ENCODE results near the gene PSPH.
"Not testable (repeated sequence)": the region's sequence is repeated elsewhere in the genome, so short reads cannot be mapped to it uniquely, and the experiment has no call there.

Gene PSPH

GRCh38 chr7:56062382-56062781, 11.1 kb upstream of the PSPH start:
- no peak for DNase-seq

- no peak for DNase-seq
These were observed 2.7 kb upstream of the PSPH start for GRCh38 chr7:56053993-56054392.

GRCh38 chr7:56053379-56053778, 2.1 kb upstream of the PSPH start:
- DNase-seq: no peak

- no peak for DNase-seq
These were observed 248 bp downstream of the PSPH start for GRCh38 chr7:56051053-56051338.

DNA sequence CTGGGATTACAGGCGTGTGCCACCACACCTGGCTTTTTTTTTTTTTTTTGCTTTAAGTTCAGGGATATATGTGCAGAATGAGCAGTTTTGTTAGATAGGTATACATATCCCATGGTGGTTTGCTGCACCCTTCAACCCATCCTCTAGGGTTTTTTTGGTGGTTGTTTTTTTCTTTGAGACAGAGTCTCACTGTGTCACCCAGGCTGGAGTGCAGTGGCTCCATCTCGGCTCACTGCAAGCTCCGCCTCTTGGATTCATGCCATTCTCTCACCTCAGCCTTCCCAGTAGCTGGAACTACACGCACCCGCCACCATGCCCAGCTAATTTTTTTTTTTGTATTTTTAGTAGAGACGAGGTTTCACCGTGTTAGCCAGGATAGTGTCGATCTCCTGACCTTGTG, 2.5 kb downstream of the PSPH start:
- not testable (repeated sequence) for DNase-seq

GRCh38 chr7:56048245-56048644, 3.0 kb downstream of the PSPH start:
- no peak for DNase-seq

GRCh38 chr7:56047446-56048116, 3.7 kb downstream of the PSPH start:
- not testable (repeated sequence) for DNase-seq

DNA sequence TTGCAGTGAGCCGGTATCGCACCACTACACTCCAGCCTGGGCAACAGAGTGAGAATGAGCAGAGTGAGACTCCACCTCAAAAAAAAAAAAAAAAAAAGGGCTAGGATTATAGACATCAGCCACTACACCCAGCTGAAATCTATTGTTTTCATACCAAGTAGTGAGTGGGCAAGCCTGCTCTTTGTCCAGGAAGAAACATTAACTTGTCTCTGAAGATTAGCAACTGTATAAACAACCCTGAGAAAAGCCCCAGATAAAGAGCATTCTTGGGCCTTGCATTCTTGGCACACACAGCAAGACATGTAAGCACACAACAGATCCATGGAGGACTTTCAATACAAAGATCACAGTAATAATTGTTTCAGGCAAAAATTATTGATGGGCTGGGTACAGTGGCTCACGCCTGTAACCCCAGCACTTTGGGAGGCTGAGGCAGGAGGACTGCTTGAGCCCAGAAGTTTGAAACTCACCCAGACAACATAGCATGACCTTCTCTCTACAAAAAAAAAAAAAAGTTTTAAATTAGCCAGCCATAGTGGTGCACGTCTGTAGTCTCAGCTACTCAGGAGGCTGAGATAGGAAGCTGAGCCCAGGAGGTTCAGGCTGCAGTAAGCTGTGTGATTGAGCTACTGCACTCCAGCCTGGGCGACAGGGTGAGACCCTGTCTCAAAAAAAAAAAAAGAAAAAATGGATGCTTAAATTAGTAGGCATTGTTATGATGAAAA, 4.4 kb downstream of the PSPH start:
- DNase-seq: no peak

- DNase-seq: not testable (repeated sequence)
These were observed 5.5 kb downstream of the PSPH start for GRCh38 chr7:56045758-56046157.

DNA sequence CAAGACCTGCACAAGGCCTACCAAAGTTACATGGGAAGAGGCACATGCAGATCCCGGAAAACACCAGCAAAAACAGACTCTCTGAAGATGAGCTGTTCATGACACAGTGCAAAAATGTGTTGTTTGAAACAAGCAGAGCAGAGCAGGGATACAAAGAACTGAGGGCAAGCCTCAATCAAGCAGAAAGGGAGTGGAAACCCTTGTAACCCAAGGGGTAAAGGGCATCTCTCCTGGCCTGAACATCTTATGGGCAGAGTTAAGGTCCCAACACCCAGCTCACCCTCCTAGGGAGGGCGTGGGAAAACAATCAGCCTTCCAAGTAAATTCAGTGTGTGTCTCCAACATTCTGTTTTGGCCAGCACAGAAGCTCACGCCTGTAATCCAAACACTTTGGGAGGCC, 10.5 kb downstream of the PSPH start:
- DNase-seq: no peak

DNA sequence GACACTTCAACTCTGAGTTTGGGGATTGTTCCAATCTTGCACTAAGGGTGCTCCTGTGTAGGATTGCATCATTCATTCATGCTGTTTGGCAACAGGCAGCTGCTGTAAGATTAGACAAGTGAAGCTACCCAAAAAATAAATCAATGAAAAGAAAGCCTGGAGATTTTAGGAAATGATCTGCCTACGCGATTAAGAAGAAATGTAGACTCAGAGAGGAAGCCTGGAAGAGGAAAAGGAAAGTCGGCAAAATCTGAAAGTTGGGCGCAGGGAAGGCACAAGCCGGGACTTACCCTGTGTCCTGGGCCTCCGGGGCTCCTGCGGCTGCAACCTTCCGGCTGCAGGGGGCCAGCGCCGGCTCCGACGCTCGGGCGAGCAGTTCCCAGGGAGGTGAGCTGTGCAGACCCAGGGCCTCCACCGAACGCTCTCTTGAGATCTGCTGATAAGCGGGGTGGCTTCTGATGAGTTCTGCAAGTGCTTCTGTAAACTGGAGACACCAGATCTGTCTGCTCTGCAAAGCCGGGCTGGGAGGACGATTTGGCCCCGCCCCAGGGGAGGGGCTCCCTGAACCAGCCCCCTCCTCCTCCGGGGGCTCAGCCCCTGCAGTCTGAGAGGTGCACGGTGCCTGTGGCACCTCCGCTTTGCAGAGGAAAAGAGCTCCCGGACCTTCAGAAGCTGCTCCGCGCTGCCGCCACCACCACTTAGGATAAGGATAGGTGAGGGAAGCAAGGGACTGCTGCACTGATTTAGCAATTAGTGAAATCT, 17.4 kb downstream of the PSPH start:
- DNase-seq: peak; percentile 55 to 57

- not testable (repeated sequence) for DNase-seq
These were observed 18.7 kb downstream of the PSPH start for GRCh38 chr7:56032578-56032977.

DNA sequence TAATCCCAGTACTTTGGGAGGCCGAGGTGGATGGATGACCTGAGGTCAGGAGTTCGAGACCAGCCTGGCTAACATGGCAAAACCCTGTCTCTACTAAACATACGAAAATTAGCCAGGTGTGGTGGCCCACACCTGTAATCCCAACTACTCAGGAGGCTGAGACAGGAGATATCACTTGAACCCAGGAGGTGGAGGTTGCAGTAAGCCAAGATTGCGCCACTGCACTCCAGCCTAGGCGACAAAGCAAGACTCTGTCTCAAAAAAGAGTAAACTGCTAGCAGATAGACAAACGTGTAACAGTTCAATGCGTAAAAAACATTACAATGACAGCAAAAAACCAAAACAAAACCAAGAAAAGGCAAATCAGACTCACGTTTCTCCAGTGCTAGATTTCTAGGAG, 19.7 kb downstream of the PSPH start:
- not testable (repeated sequence) for DNase-seq

- no peak for DNase-seq
These were observed 20.9 kb downstream of the PSPH start for GRCh38 chr7:56030340-56030739.

GRCh38 chr7:56028942-56029630, 22.2 kb downstream of the PSPH start:
- no peak for DNase-seq

- no peak for DNase-seq
These were observed 24.7 kb downstream of the PSPH start for GRCh38 chr7:56026538-56026937.

- no peak for DNase-seq
These were observed 27.7 kb downstream of the PSPH start for GRCh38 chr7:56023500-56023899.

DNA sequence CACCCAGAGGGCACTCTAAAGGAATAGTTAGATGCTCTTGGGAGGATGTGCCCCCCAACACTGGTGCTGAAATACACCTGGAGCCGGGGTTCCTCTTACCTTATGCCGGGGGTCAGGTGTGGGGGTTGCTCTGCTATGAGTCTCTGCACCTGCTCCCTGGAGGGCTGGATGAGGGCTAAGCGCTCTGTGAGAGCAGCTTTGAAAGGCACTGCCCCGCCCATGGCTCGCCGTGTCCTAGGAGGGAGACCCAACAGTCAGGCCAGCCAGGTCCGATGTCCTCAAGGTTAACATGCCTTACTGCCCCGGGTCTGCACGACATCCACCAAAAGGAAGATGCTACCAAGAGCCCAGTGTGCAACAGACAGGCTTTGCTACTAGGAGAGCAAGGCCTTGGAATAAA, 31.7 kb downstream of the PSPH start:
- DNase-seq: no peak

- not testable (repeated sequence) for DNase-seq
These were observed 34.2 kb downstream of the PSPH start for GRCh38 chr7:56017015-56017414.

DNA sequence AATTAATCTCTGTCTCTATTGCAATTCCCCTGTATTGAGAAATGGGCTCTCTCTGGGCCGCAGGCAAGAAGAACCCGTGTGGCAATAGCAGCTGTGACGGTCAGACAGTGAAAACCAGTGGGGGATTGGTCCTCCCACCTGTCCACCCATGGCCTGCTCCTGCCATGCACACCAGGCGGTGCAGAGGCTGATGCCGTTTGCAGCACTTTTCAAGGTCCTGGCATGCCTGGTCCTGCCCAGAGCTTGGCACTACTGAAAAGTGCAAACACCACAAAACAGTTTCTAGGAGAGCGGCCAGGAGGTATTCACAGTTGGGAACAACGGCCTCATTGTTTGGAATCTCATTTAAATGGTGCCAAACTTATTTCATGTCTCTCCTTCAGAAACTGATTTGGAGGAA, 41.5 kb downstream of the PSPH start:
- no peak for DNase-seq

DNA sequence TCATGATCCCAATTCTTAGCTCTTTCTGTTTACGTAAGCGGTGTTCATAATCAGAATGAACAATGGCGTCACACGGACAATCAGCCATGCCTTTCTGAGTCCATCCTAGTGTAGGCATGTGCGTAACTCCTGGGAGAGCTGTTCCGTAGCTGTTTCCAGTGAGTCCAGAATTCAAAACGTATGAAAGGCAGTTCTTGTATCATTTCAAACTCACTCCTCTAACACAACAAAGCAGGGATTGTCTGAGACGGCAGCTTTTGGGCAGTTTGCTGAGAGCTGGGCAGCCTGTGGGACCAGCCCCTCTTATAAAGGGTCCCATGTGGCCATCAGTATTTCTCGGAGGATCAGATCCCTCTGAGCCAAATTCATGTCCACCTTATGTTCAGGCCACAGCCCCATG, 43.4 kb downstream of the PSPH start:
- no peak for DNase-seq

DNA sequence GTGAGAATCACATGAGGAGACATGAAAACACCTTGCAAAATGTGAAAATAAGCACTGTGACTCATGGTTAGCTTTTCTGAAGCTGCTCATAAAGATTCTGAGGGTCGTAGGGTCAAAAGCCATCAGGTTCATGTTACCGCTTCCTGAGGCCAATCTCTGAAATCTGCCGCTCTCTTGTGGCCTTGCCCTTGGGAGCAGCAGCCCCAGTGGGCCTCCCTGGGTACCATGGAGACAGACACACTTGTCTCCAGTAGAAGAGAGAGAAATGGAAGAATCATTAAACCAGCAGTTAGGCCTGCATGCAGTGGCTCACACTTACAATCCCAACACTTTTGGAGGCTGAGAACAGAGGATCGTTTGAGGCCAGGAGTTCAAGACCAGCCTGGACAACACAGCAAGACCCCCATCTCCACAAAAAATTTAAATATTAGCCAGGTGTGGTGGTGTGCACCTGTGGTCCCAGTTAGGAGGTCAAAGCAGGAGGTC, 44.0 kb downstream of the PSPH start:
- no peak for DNase-seq

GRCh38 chr7:56003749-56004148, 47.5 kb downstream of the PSPH start:
- no peak for DNase-seq
